ENCODE results near the gene SRGAP1.
"Not testable (repeated sequence)": the region's sequence is repeated elsewhere in the genome, so short reads cannot be mapped to it uniquely, and the experiment has no call there.

Gene SRGAP1

DNA sequence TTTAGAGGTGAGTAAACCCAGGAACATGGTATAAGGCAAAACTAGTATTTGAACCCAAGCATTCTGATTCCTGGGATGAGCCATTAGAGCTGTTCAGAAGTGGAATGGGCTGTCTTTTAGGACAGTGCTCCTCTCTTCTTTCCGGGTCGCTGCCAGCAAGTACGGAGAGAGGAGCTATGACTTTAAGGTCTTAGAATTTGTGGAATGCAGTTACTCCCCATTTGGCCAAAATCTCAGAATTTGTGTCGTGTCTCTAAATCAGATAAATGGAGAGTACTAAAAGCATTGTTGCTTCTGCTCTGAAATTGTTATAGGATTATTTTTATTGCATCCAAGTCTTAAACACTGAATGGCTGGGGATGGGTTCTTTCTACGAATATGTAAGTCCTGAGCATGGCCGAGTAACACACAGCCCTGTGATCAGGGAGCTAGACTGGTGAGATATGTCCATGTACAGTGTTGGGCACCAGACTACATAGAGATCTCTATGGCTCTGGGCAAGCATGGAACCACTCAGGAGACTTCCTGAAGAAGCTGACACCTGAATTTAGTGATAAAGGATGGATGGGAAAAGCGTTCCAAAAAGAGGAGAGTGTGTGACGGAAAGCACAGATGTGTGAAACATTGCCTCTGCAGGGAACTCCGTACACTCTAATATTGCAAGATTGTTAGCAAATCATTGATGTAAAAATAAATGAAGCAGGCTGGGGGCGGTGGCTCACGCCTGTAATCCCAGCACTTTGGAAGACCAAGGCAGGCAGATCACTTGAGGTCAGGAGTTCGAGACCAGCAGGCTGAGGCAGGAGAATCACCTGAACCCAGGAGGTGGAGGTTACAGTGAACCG lies 184.7 kb downstream of the SRGAP1 start:
- Histone ChIP-seq H3K4me1 (ENCODE audit: control insufficient read depth, insufficient read depth, low read length) (no peaks in the 10 kb centered on the region), H3K36me3 (ENCODE audit: control insufficient read depth, insufficient read depth, low read length) (no peaks in the 10 kb centered on the region), H3K27me3 (ENCODE audit: control insufficient read depth, insufficient read depth, low read length) (no peaks in the 10 kb centered on the region), H3K9ac (ENCODE audit: low read depth, low read length) (no peak overlapping the region), H3K9me3 (ENCODE audit: control insufficient read depth, insufficient read depth, low read length) (no peaks in the 10 kb centered on the region), H3K4me3 (ENCODE audit: low read depth, low read length) (no peak overlapping the region)

DNA sequence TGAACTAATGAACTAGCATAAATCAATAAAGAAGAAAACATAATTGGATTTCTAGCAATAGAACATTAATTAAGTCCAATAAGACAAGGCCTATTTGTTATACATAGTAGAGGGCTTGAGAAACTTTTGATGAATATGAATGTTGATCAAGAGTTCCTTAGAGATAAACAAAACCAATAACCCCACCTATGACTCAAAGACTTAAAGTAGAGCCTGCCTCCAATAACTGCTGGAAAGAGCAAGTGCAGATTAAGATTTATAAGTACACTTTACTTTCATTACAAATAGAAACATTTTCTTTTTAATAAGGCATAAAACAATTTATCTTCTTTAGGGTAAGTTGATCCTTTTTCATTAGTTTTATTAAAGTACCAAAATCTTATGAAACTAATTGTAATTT lies 185.7 kb downstream of the SRGAP1 start:
- Histone ChIP-seq H3K4me1 (ENCODE audit: control insufficient read depth, insufficient read depth, low read length) (no peaks in the 10 kb centered on the region), H3K9me3 (ENCODE audit: control insufficient read depth, insufficient read depth, low read length) (no peaks in the 10 kb centered on the region), H3K27me3 (ENCODE audit: control insufficient read depth, insufficient read depth, low read length) (no peaks in the 10 kb centered on the region), H3K36me3 (ENCODE audit: control insufficient read depth, insufficient read depth, low read length) (no peaks in the 10 kb centered on the region), H3K4me3 (ENCODE audit: low read depth, low read length) (no peak overlapping the region), H3K9ac (ENCODE audit: low read depth, low read length) (no peak overlapping the region)

DNA sequence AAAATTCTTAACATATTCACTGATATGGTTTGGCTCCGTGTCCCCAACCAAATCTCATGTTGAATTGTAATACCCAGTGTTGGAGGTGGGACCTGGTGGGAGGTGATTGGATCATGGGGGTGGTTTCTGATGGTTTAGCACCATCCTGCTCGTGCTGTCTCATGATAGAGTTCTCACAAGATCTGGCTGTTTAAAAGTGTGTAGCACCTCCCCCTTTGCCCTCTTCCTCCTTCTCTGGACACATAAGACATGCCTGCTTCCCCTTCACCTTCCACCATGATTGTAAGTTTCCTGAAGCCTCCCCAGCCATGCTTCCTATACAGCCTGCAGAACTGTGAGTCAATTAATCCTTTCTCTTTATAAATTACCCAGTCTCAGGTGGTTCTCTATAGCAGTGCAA lies 189.6 kb downstream of the SRGAP1 start:
- H3K4me3 ChIP-seq (ENCODE audit: low read depth, low read length); H3K27me3 ChIP-seq (ENCODE audit: control insufficient read depth, insufficient read depth, low read length); H3K9me3 ChIP-seq (ENCODE audit: control insufficient read depth, insufficient read depth, low read length); H3K9ac ChIP-seq (ENCODE audit: low read depth, low read length); H3K36me3 ChIP-seq (ENCODE audit: control insufficient read depth, insufficient read depth, low read length); H3K4me1 ChIP-seq (ENCODE audit: control insufficient read depth, insufficient read depth, low read length): not testable (repeated sequence)

DNA sequence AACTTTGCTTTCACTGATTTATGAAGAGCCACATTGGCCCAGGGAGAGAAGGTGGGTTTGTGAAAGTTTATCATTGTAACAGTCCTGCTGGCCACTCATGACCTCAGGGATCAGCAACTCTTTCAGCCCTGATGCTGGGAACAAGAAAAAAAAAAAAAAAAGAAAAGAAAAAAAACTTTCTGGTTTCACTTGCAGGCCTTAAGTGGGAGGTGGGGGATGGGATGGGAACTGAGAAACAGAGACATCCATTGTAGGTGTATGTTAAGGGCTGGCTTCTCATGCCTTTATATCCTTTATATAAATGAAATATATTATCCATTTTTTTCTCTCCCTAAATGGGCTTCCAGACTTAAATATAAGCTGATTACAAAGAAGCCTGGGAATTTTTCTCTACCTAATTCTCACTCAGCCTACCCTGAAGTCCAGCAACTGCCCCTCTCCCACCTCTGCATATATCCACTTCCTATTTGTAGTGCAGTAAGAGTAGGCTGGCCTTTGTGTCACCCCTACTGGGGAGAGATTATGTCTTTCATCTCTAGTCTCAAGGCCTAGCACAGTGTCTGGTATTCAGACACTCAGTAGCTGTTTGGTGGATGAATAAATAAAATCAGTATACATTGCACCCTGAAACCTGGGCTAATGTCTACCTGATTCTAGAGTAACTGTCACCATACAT lies 190.5 kb downstream of the SRGAP1 start:
- no peaks in the 10 kb centered on the region for H3K27me3 ChIP-seq (ENCODE audit: control insufficient read depth, insufficient read depth, low read length)
- no peak overlapping the region for H3K4me3 ChIP-seq (ENCODE audit: low read depth, low read length)
- no peaks in the 10 kb centered on the region for H3K36me3 ChIP-seq (ENCODE audit: control insufficient read depth, insufficient read depth, low read length)
- H3K9me3 ChIP-seq (ENCODE audit: control insufficient read depth, insufficient read depth, low read length): no peaks in the 10 kb centered on the region
- H3K4me1 ChIP-seq (ENCODE audit: control insufficient read depth, insufficient read depth, low read length): peaks cover 16% of the 10 kb centered on the region
- H3K9ac ChIP-seq (ENCODE audit: low read depth, low read length): no peak overlapping the region

DNA sequence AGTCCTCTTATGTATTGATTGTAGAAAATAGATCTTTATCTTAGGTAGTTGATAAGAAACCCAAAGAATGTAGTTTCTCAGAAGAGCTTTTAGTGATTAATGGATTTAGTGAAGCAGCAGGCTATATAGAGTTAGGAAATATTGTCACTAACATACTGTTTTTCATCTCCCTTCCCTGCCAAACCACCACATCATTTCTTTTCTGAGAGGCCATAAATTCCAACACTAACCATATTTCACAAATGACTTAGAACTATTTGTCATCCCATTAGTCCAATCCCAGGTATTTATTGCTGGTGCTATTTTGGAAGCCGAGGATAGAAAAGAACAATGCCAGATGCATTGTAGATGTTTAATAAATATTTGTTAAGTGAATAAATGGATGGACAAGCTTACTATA lies 191.9 kb downstream of the SRGAP1 start:
- Histone ChIP-seq H3K9ac (ENCODE audit: low read depth, low read length) (no peak overlapping the region), H3K4me1 (ENCODE audit: control insufficient read depth, insufficient read depth, low read length) (peaks cover 18% of the 10 kb centered on the region), H3K4me3 (ENCODE audit: low read depth, low read length) (no peak overlapping the region), H3K27me3 (ENCODE audit: control insufficient read depth, insufficient read depth, low read length) (no peaks in the 10 kb centered on the region), H3K9me3 (ENCODE audit: control insufficient read depth, insufficient read depth, low read length) (no peaks in the 10 kb centered on the region), H3K36me3 (ENCODE audit: control insufficient read depth, insufficient read depth, low read length) (no peaks in the 10 kb centered on the region)

DNA sequence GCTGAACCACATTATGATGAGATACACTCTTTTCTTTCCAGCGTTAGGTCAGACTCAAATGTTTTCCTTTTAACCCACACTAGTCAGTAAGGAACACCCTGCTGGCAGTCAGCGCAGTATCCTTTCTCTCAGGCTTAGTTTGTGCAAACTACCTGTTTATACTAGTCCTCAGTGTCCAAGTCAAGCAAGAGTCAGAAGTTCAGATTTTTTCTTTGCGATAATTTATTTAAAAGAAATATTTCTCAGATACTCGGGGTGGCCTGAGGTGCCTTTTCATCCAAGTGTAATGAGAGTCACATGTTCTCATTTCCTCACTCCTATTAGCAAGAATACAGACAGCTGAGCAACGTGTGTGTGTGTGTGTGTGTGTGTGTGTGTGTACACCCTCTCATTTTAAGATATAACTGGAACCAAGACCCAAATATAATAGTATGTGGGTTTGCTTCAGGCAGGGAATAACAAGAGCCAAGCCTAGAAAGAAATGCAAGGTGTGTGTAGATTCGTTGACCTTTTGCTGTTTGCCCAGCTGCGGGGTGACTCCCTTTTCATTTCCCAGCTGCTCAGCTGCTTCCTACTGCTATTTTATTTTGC lies 194.9 kb downstream of the SRGAP1 start:
- no peaks in the 10 kb centered on the region for H3K36me3 ChIP-seq (ENCODE audit: control insufficient read depth, insufficient read depth, low read length)
- no peaks in the 10 kb centered on the region for H3K27me3 ChIP-seq (ENCODE audit: control insufficient read depth, insufficient read depth, low read length)
- H3K4me1 ChIP-seq (ENCODE audit: control insufficient read depth, insufficient read depth, low read length): peaks cover 18% of the 10 kb centered on the region
- H3K9ac ChIP-seq (ENCODE audit: low read depth, low read length): no peak overlapping the region
- H3K9me3 ChIP-seq (ENCODE audit: control insufficient read depth, insufficient read depth, low read length): no peaks in the 10 kb centered on the region
- no peak overlapping the region for H3K4me3 ChIP-seq (ENCODE audit: low read depth, low read length)

DNA sequence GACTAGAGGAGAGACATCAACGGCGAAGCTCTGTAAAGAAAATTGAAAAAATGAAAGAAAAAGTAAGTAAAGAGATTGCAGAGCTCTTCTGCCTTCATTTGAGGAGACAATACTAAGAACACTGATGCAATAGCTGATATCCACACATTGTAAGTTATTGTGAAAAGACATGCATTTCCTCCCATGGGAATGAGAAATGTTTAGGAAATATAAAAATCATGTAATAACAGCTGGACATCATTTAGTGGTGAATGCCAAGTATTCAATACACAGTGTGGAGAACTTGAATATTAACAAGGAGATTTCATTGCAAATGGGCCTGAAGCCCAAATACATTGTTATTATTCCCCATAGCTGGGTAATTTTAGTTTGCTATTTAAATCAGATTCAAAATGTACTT lies 198.4 kb downstream of the SRGAP1 start:
- Histone ChIP-seq H3K27me3 (ENCODE audit: control insufficient read depth, insufficient read depth, low read length) (no peaks in the 10 kb centered on the region), H3K9ac (ENCODE audit: low read depth, low read length) (no peak overlapping the region), H3K36me3 (ENCODE audit: control insufficient read depth, insufficient read depth, low read length) (no peaks in the 10 kb centered on the region), H3K4me1 (ENCODE audit: control insufficient read depth, insufficient read depth, low read length) (peaks cover 18% of the 10 kb centered on the region), H3K4me3 (ENCODE audit: low read depth, low read length) (no peak overlapping the region), H3K9me3 (ENCODE audit: control insufficient read depth, insufficient read depth, low read length) (no peaks in the 10 kb centered on the region)

DNA sequence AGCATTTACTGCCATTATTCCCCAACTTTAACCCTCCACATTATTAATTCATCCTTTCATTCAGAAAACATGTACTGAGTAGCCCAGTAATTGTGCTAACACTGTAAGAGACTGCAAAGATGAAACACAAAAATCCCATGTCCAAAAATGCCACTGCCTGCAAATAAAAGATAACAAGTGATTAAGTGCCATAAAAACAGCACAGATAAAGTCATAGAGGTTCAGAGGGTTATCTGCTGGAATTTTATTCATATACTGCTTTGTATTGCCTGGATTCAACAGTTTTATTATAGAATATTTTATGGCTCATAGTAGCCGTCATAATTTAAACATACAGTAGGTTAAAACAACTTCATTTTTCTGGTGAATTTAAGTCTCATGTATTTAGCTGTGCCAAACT lies 199.7 kb downstream of the SRGAP1 start:
- Histone ChIP-seq H3K9ac (ENCODE audit: low read depth, low read length) (no peak overlapping the region), H3K4me1 (ENCODE audit: control insufficient read depth, insufficient read depth, low read length) (peaks cover 11% of the 10 kb centered on the region), H3K36me3 (ENCODE audit: control insufficient read depth, insufficient read depth, low read length) (no peaks in the 10 kb centered on the region), H3K4me3 (ENCODE audit: low read depth, low read length) (no peak overlapping the region), H3K9me3 (ENCODE audit: control insufficient read depth, insufficient read depth, low read length) (no peaks in the 10 kb centered on the region), H3K27me3 (ENCODE audit: control insufficient read depth, insufficient read depth, low read length) (no peaks in the 10 kb centered on the region)

DNA sequence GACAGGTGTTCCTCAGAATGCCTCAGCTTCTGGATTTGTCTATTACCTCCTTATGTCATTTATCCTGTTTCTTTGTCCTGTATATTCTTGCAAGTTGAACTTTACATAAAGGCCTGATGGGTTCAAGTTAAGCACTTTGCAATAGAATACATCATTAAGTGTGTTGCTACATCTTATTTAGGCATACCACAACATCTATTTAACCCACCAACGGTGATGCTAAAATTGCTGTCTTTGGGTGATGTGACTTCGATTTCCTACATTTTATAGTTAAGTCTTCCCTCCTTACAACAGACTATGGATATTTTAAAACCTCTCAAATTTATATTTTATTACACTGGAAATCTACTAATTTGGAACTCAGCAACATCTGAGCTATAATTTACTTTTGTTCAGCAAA lies 206.6 kb downstream of the SRGAP1 start:
- H3K36me3 ChIP-seq (ENCODE audit: control insufficient read depth, insufficient read depth, low read length): no peaks in the 10 kb centered on the region
- H3K9me3 ChIP-seq (ENCODE audit: control insufficient read depth, insufficient read depth, low read length): no peaks in the 10 kb centered on the region
- H3K4me3 ChIP-seq (ENCODE audit: low read depth, low read length): no peak overlapping the region
- no peaks in the 10 kb centered on the region for H3K27me3 ChIP-seq (ENCODE audit: control insufficient read depth, insufficient read depth, low read length)
- no peak overlapping the region for H3K9ac ChIP-seq (ENCODE audit: low read depth, low read length)
- no peaks in the 10 kb centered on the region for H3K4me1 ChIP-seq (ENCODE audit: control insufficient read depth, insufficient read depth, low read length)

DNA sequence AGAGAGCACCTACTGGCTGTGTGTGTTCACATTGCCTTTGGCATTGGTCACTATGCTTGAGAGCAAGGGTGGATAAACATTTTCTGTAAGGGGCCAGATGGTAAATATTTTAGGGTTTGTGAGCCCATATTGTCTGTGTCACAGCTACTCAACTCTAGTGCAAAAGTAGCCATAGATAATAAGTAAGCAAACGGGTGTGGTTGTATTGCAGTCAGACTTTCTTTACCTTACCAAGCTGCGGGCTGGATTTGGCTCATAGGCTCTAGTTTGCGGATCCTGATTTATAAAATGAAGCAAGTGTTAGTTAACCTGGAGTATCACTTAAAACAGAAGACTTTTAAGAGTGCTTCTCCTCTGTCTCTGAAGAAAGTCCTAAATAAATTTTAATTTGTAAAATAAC lies 208.6 kb downstream of the SRGAP1 start:
- no peak overlapping the region for H3K4me3 ChIP-seq (ENCODE audit: low read depth, low read length)
- no peaks in the 10 kb centered on the region for H3K27me3 ChIP-seq (ENCODE audit: control insufficient read depth, insufficient read depth, low read length)
- H3K36me3 ChIP-seq (ENCODE audit: control insufficient read depth, insufficient read depth, low read length): no peaks in the 10 kb centered on the region
- no peaks in the 10 kb centered on the region for H3K9me3 ChIP-seq (ENCODE audit: control insufficient read depth, insufficient read depth, low read length)
- H3K4me1 ChIP-seq (ENCODE audit: control insufficient read depth, insufficient read depth, low read length): no peaks in the 10 kb centered on the region
- H3K9ac ChIP-seq (ENCODE audit: low read depth, low read length): no peak overlapping the region

DNA sequence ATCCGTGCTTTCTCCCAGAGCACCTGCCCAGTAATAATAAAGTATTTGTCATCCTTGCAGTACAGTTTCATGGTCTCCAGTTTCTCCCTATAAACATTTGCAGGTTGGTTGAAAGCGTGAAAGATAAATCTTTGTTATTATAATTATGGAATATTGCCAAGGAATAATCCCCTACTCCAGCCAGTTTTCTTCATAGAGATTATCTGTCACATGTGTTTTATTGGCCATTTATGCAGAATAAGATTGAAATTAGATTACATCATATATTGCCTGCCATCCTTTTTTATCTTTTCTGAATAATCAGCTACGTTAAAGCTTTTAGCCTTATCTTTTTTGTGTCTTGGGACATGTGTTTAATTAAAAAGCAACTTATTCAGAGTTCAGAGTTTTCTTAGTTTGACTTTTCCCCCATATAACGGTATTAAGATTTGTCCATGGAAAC lies 209.6 kb downstream of the SRGAP1 start:
- Histone ChIP-seq H3K4me1 (ENCODE audit: control insufficient read depth, insufficient read depth, low read length) (no peaks in the 10 kb centered on the region), H3K9ac (ENCODE audit: low read depth, low read length) (no peak overlapping the region), H3K36me3 (ENCODE audit: control insufficient read depth, insufficient read depth, low read length) (no peaks in the 10 kb centered on the region), H3K9me3 (ENCODE audit: control insufficient read depth, insufficient read depth, low read length) (no peaks in the 10 kb centered on the region), H3K27me3 (ENCODE audit: control insufficient read depth, insufficient read depth, low read length) (no peaks in the 10 kb centered on the region), H3K4me3 (ENCODE audit: low read depth, low read length) (no peak overlapping the region)

DNA sequence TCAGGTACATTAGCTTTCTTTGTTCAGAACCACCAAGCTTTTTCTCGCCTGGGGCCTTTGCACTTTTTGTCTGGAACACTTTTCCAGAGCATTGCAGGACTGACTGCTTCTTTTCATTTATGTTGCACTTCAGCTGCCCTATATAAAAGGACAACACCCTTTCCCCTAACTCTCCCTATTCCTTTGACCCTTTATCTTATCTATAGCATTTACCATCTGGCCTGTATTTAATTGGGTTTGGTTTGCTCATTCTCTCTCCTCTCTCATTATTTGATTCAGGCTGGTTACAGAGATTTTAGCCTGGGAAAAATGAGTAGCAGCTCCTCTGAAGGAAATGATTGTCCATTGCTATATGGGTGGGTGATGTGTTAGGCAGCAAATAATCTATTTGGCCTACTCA lies 212.2 kb downstream of the SRGAP1 start:
- Histone ChIP-seq H3K4me1 (ENCODE audit: control insufficient read depth, insufficient read depth, low read length) (no peaks in the 10 kb centered on the region), H3K4me3 (ENCODE audit: low read depth, low read length) (no peak overlapping the region), H3K9me3 (ENCODE audit: control insufficient read depth, insufficient read depth, low read length) (no peaks in the 10 kb centered on the region), H3K27me3 (ENCODE audit: control insufficient read depth, insufficient read depth, low read length) (no peaks in the 10 kb centered on the region), H3K36me3 (ENCODE audit: control insufficient read depth, insufficient read depth, low read length) (no peaks in the 10 kb centered on the region), H3K9ac (ENCODE audit: low read depth, low read length) (no peak overlapping the region)
